Panc1 (cell line): Measurements from ENCODE around the gene BBS7.

Source experiments
- CTCF ChIP-seq: fragments of 450-650 bp; IDR thresholded peaks from 2 replicates; pipeline ENCODE4 v1.5.1; 2017; ENCODE audit warnings: mild to moderate bottlenecking
- POLR2AphosphoS5 ChIP-seq: IDR thresholded peaks from 2 replicates; pipeline ENCODE4 v1.6.1; 2012; ENCODE audit warnings: mild to moderate bottlenecking, low read depth, low read length, moderate library complexity
- REST ChIP-seq, 2 experiments: IDR thresholded peaks; 2 replicates each; pipeline ENCODE4 v1.6.1; 2011 to 2012; ENCODE audit warnings: low read depth in 2 of 2, control low read depth in 1 of 2, low read length in 1 of 2, mild to moderate bottlenecking in 1 of 2, moderate library complexity in 1 of 2; ENCODE audit not compliant: insufficient read depth in 1 of 2
- SIN3A ChIP-seq: IDR thresholded peaks from 2 replicates; pipeline ENCODE4 v1.6.1; 2012; ENCODE audit warnings: low read depth, mild to moderate bottlenecking, low read length, moderate library complexity, borderline replicate concordance; ENCODE audit not compliant: insufficient read depth
- TCF7L2 ChIP-seq: IDR thresholded peaks from 2 replicates; pipeline ENCODE4 v1.6.1; 2011; ENCODE audit warnings: mild to moderate bottlenecking, low read depth, low read length, inconsistent platforms

GRCh38 chr4:121778991-121779628 is 91.2 kb downstream of the BBS7 start:
- TF ChIP-seq CTCF: no peak
- no peak for TF ChIP-seq SIN3A
- no peak for TF ChIP-seq POLR2AphosphoS5
- TF ChIP-seq REST (IDR thresholded peaks at IDR 0.05; ENCODE audit: insufficient read depth in 1 of 2, low read depth in 2 of 2, low read length in 1 of 2): no peak
- no peak for TF ChIP-seq TCF7L2
